Fibroblast of skin of abdomen (primary cell): Measurements from ENCODE around the gene CYP51A1.
A peak's percentile ranks its signal among the peaks of the same experiment; 100 is the strongest.
"Not testable (repeated sequence)": the region's sequence is repeated elsewhere in the genome, so short reads cannot be mapped to it uniquely, and the experiment has no call there.

Experiments
- DNase-seq: peaks from one replicate; pipeline ENCODE4 v3.0.0-alpha.2; 2013

Gene CYP51A1

DNA sequence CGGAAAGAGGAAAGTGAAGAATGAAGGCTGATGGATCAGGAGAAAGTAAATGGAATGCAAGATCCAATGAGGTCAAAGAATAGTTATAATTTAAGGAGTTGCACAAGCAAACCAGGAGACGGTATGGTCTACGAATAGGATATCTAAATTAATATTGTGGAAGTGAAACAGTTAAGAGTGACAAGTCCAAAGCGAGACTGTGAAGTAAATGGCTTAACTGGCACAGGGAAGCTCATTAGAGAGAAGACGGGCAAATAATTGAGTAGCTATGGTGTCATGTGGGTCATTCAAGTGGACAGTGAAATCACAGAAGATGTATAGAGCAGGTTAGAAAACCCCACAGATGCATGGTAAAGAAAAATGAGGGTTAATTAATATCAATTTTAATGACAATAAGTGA, 3.2 kb downstream of the CYP51A1 start:
- no peak for DNase-seq

DNA sequence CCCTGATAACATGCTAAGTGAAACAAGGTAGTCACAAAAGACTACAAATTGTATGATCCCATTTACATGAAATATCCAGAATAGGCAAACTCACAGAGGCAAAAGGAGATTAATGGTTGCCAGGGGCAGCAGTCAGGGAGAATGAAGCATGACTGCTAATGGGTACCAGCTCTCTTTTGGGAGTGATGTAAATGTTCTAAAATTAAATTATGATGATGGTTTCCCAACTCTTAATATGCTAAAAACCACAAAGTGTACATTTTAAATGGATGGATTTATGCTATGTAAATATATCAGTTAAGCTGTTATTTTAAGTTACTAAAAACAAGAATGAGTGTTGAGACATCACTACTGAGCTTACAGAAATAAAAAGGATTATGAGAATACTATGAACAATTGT, 12.6 kb downstream of the CYP51A1 start:
- DNase-seq = no peak

DNA sequence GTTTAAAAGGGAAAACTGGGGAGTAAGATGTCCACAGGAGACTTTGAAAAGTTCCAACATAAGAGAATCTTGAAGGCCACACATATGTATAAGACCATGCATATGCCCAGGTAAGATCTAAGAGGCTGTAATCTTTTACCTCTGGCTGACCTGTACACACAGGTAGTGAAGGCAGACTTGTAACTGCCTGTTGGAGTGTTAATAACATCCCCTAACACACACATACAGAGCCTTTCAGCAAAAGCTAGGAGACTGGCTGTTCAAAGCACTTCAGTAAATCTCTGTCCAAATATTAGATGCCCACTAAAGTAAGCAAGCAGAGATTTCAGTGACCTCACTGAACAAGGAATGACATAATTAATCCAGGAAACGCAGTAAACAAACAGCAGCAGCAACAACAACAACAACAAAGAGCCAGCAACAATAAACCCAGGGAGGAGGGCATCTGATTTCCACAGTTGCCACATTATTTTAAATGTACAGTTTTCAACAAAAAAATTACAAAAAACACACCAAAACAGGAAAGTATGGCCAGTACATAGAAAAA, 15.0 kb downstream of the CYP51A1 start:
- no peak for DNase-seq

DNA sequence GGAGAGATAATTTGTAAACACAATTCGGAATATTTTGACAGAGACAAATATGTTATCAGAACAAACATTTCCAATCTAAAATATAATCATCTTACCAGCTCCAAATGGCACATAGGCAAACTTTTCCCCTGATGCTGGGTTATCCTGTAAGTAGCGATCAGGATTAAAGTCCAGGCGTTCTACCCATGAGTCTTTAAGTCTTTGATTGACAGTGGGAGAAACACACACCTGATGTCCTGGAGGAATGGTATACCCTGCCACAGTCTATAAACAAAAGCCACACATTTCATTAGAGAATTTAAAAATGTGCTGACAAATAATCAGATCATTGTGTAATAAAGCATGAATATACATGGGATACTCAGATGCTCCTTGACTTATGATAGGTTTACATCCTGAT, 17.3 kb downstream of the CYP51A1 start:
- no peak for DNase-seq

DNA sequence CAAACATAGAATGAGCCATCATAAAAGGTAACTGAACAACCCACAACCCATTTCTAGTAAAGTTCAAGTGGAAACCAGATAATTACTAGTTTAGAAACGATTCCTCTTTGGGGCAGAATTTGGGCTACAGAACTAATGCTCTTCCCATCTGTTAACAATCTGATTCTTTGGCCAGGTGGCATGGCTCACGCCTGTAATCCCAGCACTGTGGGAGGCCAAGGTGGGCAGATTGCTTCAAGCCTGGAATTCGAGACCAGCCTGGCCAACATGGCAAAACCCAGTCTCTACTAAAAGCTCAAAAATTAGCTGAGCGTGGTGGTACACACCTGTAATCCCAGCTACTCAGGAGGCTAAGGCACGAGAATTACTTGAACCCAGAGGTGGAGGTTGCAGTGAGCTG, 18.5 kb downstream of the CYP51A1 start:
- no peak for DNase-seq

DNA sequence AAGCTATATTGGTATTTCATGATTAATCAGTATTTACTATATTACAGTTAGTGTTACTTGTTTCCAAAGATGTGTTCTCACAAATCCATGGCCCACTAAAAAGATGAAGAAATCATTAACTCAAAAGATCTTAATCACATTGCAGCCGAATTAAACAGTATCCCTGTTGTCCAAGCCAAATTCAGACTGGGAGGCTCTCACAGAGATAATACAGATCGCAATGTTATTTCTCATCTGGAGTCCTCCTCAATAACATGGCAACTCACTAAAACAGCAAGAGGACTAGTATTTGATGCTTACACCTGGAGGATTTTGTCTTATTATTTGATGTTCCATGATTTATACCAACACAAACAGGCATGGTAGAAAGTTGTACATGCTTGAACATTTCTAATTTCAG, 23.4 kb downstream of the CYP51A1 start:
- DNase-seq = no peak

DNA sequence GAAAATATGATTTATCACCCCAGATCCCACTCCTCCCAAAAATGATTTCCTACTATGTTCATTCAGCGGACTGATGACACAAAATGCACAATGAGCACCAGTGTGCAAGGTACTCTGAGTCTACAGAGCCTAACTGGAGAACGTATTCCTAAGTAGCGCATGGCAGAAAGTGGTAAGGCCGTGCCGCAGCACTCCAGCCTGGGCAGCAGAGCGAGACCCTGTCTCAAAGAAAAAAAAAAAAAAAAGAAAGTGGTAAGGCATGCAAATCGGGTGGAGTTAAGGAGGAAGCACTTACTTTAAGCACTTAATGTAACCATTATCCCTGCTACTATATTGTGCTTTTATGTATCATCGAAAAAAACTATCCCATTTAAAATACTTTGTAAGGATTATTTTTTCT, 25.5 kb downstream of the CYP51A1 start:
- no peak for DNase-seq

DNA sequence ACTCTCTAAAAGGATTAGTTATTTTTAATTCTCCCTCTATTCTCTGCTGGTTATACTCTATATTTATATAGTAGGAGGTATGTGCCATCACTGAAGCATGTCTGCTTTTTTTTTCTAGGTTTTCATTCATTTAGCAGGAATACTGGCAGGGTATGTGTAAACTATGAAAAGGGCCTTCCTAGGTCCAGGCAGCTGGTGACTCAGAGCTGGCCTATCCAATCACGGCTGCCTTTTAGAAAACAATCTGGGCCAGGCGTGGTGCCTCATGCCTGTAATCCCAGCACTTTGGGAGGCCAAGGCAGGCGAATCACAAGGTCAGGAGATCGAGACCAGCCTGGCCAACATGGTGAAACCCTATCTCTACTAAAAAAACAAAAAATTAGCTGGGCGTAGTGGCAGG, 31.4 kb downstream of the CYP51A1 start:
- peak; percentile 8 for DNase-seq

DNA sequence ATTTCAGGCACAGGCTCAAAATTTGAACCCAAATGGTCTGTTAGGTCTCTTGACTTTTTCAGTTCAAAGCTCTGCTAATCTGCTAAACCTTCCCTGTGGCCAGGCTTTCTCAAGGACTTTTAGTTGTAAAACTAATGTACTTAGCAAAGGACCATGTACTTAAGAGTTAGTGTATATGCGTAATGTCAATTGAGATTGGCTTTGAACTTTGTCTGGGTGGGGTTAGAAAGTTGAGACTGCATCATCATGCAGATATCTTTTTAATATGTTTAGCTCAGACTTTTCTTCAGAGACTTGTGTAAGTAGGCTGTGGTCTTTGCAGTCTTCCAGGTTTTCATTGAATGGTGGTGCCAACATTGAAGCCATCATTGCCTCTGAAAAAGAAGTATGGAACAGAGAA, 33.7 kb downstream of the CYP51A1 start:
- no peak for DNase-seq

DNA sequence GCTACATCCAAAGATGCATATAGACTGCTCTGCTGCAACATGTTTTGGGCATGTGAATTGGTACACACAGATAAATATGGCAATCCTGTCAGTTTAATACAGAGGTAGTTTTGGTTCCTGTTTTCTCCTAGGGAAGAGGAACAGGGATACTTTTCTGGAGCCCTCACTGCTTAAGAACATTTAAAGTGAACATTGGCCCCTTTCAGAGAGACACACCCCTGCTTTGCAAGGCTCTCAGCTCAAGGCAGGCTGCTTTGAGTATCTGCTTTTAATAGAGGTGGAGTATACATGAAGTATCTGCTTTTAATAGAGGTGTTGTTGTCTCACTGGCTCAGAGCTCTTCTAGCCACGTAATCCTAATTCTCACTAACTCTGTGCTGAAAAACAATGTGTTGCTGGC, 38.9 kb downstream of the CYP51A1 start:
- no peak for DNase-seq

DNA sequence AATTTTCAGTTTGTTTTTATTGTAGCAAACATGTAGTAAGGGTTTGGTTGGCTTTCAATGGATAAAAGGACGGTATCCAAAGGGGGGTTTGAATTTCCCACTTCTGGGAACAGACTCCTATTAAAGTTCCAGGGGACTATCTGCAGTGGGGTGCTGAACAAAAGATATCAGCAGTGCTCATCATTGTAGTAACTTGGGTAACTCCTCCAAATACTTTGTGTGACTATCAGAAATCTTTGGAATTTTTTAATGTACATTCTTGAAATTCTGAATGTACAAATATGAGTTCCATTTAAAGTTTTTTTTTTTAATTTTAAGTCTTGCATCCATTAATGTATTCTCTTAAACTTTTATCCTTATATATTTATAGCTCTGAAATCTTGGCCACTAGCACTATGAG, 42.1 kb downstream of the CYP51A1 start:
- peak; percentile 24 for DNase-seq

DNA sequence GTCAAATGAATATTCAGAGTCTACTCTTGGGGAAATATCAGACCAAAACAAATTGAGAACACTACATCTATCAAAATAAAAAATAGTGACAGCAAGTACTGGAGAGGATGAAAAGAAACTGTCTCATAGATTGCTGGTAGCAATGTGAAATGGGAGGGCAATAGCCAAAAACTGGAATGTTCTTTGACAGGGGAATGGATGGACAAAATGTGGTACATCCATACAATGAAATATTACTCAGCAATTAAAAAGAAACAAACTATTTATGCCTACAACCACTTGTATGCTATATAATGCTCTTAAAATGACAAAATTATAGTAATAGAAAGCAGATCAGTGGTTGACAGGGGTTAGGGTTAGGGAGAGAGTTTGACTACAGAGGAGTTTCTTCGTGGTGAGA, 46.0 kb downstream of the CYP51A1 start:
- no peak for DNase-seq

DNA sequence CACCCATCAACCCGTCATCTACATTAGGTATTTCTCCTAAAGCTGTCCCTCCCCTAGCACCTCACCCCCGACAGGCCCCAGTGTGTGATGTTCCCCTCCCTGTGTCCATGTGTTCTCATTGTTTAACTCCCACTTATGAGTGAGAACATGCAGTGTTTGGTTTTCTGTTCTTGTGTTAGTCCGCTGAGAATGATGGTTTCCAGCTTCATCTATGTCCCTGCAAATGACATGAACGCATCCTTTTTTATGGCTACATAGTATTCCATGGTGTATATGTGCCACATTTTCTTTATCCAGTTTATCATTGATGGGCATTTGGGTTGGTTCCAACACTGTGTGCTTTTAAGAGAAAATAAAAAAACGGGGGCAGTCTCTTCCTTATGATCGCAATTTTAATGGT, 50.4 kb downstream of the CYP51A1 start:
- not testable (repeated sequence) for DNase-seq

DNA sequence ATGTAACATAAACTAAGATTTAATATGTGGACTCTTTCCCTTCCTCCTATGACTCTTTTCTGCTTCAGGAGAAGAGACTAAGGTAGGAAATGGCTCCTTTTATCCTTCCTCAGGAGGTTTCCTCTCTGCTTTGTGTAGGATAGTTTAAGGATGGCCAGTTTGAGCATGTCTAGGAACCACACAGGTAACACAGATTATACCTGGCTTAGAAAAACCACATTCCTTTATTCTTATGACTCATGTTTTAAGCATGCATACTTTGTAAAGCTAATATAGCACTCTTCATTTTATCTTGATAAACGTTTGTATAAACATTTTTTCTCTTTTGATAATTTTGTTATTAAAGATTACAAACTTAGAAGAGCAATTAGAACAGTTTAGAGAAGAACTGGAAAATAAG, 57.8 kb downstream of the CYP51A1 start:
- DNase-seq = no peak

DNA sequence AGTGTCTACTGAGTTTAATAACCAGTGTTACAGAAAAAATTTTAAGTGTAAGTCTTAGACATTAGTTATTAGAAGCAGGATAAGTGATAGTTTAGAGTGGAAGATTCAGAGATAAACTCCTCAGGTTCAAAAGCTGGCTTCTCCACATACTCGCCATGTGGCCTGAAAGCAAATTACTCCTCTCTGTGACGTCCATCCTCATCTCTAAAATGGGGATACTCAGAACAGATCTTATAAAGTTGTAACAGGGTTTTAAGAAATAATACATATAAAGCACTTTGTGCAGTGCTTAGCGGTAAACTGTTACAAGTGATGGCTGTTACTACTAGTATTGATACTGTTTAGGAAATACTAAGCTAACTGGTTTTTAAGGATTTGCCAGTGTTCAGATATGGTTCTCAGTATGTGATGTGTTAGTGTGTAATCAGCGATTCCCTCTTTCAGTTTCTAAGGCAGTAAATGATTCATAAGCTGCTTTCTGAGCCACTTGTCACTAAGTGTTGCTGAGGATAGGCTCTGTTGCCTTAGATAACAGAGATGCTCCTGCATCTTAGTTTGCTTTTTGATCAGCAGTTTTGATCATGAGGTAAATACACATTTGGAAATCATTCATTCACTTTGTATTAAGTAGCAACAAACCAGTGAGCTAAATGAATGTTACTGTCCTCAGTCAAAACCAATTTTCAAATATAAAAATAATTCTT, 58.7 kb downstream of the CYP51A1 start:
- no peak for DNase-seq

DNA sequence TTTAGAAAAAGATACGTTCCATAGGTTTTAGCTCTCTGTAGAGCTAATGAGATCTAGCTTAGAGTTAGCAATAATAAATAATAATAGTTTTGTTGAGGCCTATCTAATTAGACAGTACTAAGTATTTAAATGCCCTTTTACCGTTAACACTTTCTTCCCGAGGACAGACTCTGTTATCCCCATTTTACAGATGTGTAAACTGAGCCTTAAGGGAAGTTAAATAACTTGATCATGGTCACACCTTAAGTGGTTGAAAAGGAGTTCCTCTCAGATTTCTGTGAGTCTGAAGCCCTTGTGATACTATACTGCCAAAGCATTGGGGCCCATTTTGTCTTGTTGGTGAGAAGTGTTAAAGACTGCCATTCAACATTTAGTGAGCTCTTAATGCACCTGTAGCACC, 61.6 kb downstream of the CYP51A1 start:
- no peak for DNase-seq

DNA sequence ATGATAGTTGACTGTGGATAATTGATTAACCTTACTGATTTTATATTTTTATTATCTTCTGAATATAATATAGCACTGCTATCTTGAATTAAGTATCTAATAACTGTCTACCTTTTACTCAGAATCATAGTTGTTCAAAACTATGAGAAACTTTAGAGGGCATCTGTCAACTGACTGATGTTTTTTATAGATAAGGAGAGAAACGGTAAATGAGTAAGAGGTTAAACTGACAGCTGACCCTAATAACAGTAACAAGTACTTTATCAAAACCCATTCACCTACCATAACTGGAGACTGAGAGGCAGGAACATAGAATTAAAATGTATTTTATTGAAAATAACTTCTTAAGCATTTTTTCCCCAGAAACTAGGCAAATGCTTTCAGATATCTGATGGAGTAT, 62.2 kb downstream of the CYP51A1 start:
- no peak for DNase-seq

DNA sequence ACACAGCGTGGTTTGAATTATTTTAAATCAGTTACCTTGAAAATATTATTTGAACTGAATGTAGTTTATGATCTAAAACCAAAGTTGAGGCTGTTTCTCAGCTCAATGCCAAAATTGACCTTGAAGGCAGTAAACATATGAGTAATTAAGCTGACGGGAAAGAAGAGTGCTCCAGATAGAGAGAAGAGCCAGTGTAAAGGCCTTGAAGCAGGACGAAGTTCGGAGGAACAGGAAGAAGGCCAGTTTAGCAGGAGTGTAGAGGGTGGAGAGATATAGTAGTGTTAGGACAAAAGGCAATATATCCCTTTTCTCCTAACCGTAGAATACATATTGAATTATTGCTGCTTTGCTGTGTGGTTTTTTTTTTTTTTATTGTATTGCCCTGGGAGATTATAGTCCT, 63.2 kb downstream of the CYP51A1 start:
- DNase-seq = no peak

DNA sequence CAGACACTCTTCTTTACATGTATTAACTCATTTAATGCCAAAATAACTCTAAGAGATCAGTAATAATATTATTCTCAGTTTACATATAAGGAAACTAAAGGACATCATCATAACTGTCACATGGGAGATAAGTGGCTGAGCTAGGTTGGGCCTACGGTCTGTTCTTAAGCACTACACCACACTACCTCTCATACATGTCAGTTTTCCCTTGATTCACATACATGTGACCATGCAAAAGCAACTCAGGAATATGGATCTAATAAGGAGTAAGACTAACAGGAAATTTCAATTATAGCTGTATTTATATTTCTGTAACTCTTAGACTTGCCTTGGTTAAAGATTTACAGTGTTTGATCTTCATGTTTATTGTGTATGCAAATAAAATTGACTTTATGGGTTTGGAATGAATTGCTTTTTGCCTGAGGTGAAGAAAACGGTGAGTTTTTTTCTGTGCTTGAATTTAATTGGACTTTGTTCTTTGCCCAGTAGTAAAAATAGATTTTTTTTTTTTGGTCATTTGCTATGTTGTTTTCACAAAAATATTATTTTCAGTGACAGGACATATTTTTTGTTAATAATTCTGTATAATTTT, 69.7 kb downstream of the CYP51A1 start:
- DNase-seq = no peak
